Neural cell (in vitro differentiated cells): Measurements from ENCODE around the gene ZSWIM5. TPM values are rescaled to one million over a fixed set of nuclear protein-coding genes. Genes with fewer than 3 reads are reported as not detected.

Source experiments
- H2AFZ ChIP-seq: fragments of 200-600, 300-800 bp; sonication (generic), shearing (Covaris generic); 2 replicates; pipeline ENCODE4 v1.6.0; 2014; ENCODE audit warnings: low read depth, mild to moderate bottlenecking, antibody characterized with exemption, low read length, moderate library complexity
- H3F3A ChIP-seq: fragments of 200-600 bp; shearing (Covaris generic); 2 replicates; pipeline ENCODE4 v1.6.1; 2016; ENCODE audit warnings: mild to moderate bottlenecking, moderate library complexity, mixed read lengths, antibody characterized with exemption, low read length; ENCODE audit not compliant: insufficient read depth, poor library complexity, severe bottlenecking
- H3K27ac ChIP-seq: fragments of 200-600, 300-800 bp; sonication (generic), shearing (Covaris generic); 2 replicates; pipeline ENCODE4 v1.5.1; 2014; ENCODE audit warnings: mild to moderate bottlenecking, low read length, moderate library complexity
- H3K27me3 ChIP-seq: fragments of 300-800, 200-600 bp; sonication (generic), shearing (Covaris generic); 2 replicates; pipeline ENCODE4 v1.6.0; 2014; ENCODE audit warnings: mild to moderate bottlenecking, low read depth, low read length, moderate library complexity; ENCODE audit not compliant: insufficient read depth
- H3K36me3 ChIP-seq: fragments of 300-800, 200-600 bp; sonication (generic), shearing (Covaris generic); 2 replicates; pipeline ENCODE4 v1.5.1; 2014; ENCODE audit warnings: mild to moderate bottlenecking, antibody characterized with exemption, low read length, moderate library complexity; ENCODE audit not compliant: insufficient read depth
- H3K4me2 ChIP-seq: fragments of 300-800, 200-600 bp; sonication (generic), shearing (Covaris generic); 2 replicates; pipeline ENCODE4 v1.6.0; 2014; ENCODE audit warnings: mild to moderate bottlenecking, low read length
- H3K4me3 ChIP-seq: fragments of 300-800, 200-600 bp; sonication (generic), shearing (Covaris generic); 2 replicates; pipeline ENCODE4 v1.5.1; 2014; ENCODE audit warnings: mild to moderate bottlenecking, low read length, moderate library complexity
- H3K79me2 ChIP-seq: fragments of 200-600 bp; shearing (Covaris generic); replicated peaks from 2 replicates; pipeline ENCODE4 v1.6.0; 2014; ENCODE audit warnings: mild to moderate bottlenecking, low read length, moderate library complexity; ENCODE audit not compliant: insufficient read depth
- H3K9ac ChIP-seq: fragments of 300-800, 200-600 bp; sonication (generic), shearing (Covaris generic); 2 replicates; pipeline ENCODE4 v1.6.1; 2016; ENCODE audit warnings: mild to moderate bottlenecking, low read length, mixed read lengths
- H3K9me2 ChIP-seq: fragments of 200-600 bp; shearing (Covaris generic); 2 replicates; pipeline ENCODE4 v1.6.1; 2016; ENCODE audit warnings: mild to moderate bottlenecking, low read length, mixed read lengths; ENCODE audit not compliant: insufficient read depth
- H3K9me3 ChIP-seq: fragments of 200-600, 300-800 bp; sonication (generic), shearing (Covaris generic); 2 replicates; pipeline ENCODE4 v1.6.1; 2016; ENCODE audit warnings: mild to moderate bottlenecking, mixed run types, low read length, moderate library complexity, mixed read lengths
- H4K20me1 ChIP-seq: fragments of 200-600 bp; shearing (Covaris generic); 2 replicates; pipeline ENCODE4 v1.6.1; 2016; ENCODE audit warnings: mild to moderate bottlenecking, mixed run types; ENCODE audit not compliant: insufficient read depth
- CTCF ChIP-seq: fragments of 450-650 bp; IDR thresholded peaks from 2 replicates; pipeline ENCODE4 v1.5.1; 2014; ENCODE audit warnings: antibody characterized with exemption, mild to moderate bottlenecking, moderate library complexity; ENCODE audit not compliant: poor library complexity, severe bottlenecking
- EP300 ChIP-seq: fragments of 450-650 bp; conservative IDR thresholded peaks from 2 replicates; pipeline ENCODE4 v1.6.1; 2014; ENCODE audit warnings: antibody characterized with exemption, mild to moderate bottlenecking, moderate library complexity; ENCODE audit not compliant: poor library complexity, severe bottlenecking
- EZH2 ChIP-seq: fragments of 200-600, 300-800 bp; shearing (Covaris generic), sonication (generic); IDR thresholded peaks from 2 replicates; pipeline ENCODE4 v1.6.1; 2014; ENCODE audit warnings: antibody characterized with exemption, low read length, borderline replicate concordance, mild to moderate bottlenecking; ENCODE audit not compliant: insufficient read depth, poor library complexity, severe bottlenecking
- MXI1 ChIP-seq: fragments of 450-650 bp; conservative IDR thresholded peaks from 2 replicates; pipeline ENCODE4 v1.6.1; 2014; ENCODE audit warnings: antibody characterized with exemption, mild to moderate bottlenecking; ENCODE audit not compliant: poor library complexity, severe bottlenecking
- POLR2AphosphoS5 ChIP-seq: IDR thresholded peaks from 2 replicates; pipeline ENCODE4 v1.6.1; 2012
- RAD21 ChIP-seq: fragments of 450-650 bp; conservative IDR thresholded peaks from 2 replicates; pipeline ENCODE4 v1.6.1; 2014; ENCODE audit warnings: antibody characterized with exemption, mild to moderate bottlenecking, moderate library complexity
- REST ChIP-seq: IDR thresholded peaks from 2 replicates; pipeline ENCODE4 v1.6.1; 2012; ENCODE audit warnings: borderline replicate concordance
- SMC3 ChIP-seq: fragments of 450-650 bp; conservative IDR thresholded peaks from 2 replicates; pipeline ENCODE4 v1.6.1; 2014; ENCODE audit warnings: antibody characterized with exemption, mild to moderate bottlenecking, moderate library complexity; ENCODE audit not compliant: poor library complexity
- TAF1 ChIP-seq: IDR thresholded peaks from 2 replicates; pipeline ENCODE4 v1.6.1; 2012; ENCODE audit warnings: low read depth
- polyA plus RNA-seq: library from polyadenylated mRNA; depleted of rRNA; stranded (reverse); fragments of >200 nt; gene quantifications from 2 replicates; pipeline ENCODE4 v1.2.3, GENCODE V29; 2014

ZSWIM5 gene
- polyA plus RNA-seq, 1 donor from 2014 or later: 27.2 TPM

GRCh38 chr1:45089711-45090110 lies 116.7 kb downstream of the ZSWIM5 start:
- no peak overlapping the region for H3K9ac ChIP-seq
- H3K9me2 ChIP-seq: no peaks in the 10 kb centered on the region
- TF ChIP-seq TAF1 (no peak), EZH2 (no peak), REST (no peak), EP300 (no peak), RAD21 (no peak), CTCF (no peak), MXI1 (no peak), SMC3 (no peak), POLR2AphosphoS5 (no peak)
- no peak overlapping the region for H3K4me2 ChIP-seq
- H3K27ac ChIP-seq: no peak overlapping the region
- no peaks in the 10 kb centered on the region for H3F3A ChIP-seq
- no peaks in the 10 kb centered on the region for H3K9me3 ChIP-seq
- H3K79me2 ChIP-seq: no peaks in the 10 kb centered on the region
- H3K27me3 ChIP-seq: no peaks in the 10 kb centered on the region
- no peak overlapping the region for H2AFZ ChIP-seq
- H4K20me1 ChIP-seq: no peaks in the 10 kb centered on the region
- no peak overlapping the region for H3K4me3 ChIP-seq
- H3K36me3 ChIP-seq: no peaks in the 10 kb centered on the region

GRCh38 chr1:45084562-45084961 lies 121.8 kb downstream of the ZSWIM5 start:
- no peaks in the 10 kb centered on the region for H3K36me3 ChIP-seq
- no peak overlapping the region for H3K27ac ChIP-seq
- H3K9ac ChIP-seq: no peak overlapping the region

More at GRCh38 chr1:45084562-45084961, 121.8 kb downstream of the ZSWIM5 start:
- Histone ChIP-seq H3F3A (no peaks in the 10 kb centered on the region), H3K27me3 (no peaks in the 10 kb centered on the region), H3K9me3 (no peaks in the 10 kb centered on the region), H3K9me2 (no peaks in the 10 kb centered on the region), H3K79me2 (no peaks in the 10 kb centered on the region), H3K4me3 (no peak overlapping the region), H2AFZ (no peak overlapping the region), H4K20me1 (no peaks in the 10 kb centered on the region), H3K4me2 (no peak overlapping the region)
- no peak for TF ChIP-seq CTCF
- no peak for TF ChIP-seq REST
- TF ChIP-seq EP300: no peak
- no peak for TF ChIP-seq RAD21
- no peak for TF ChIP-seq EZH2
- no peak for TF ChIP-seq TAF1
- TF ChIP-seq MXI1: no peak
- TF ChIP-seq SMC3: no peak
- TF ChIP-seq POLR2AphosphoS5: no peak
